Panc1 (cell line): Measurements from ENCODE around the gene GRIK1. TPM values are rescaled to one million over a fixed set of nuclear protein-coding genes. Genes with fewer than 3 reads are reported as not detected.

Experiments used
- ATAC-seq: fragments of 200-7000 bp; cut with Tn5 transposase; 2 replicates; pipeline ENCODE4 v1.9.1; 2020; ENCODE audit warnings: mild to moderate bottlenecking, moderate library complexity
- BruUV-seq: library from RNA; stranded (reverse); fragments of 400-500 nt; replicated peaks from 2 replicates; lab custom pipeline; 2021; lab: Mats Ljungman, UMichigan
- CTCF ChIA-PET: fragments of 300-600 bp; sonication (Branson Sonifier 250); formaldehyde crosslinking; loops from one replicate; lab custom pipeline; 2022; ENCODE audit warnings: antibody characterized with exemption; lab: Charles Lee
- POLR2A ChIA-PET: fragments of 300-600 bp; sonication (Branson Sonifier 250); formaldehyde crosslinking; loops from one replicate; lab custom pipeline; 2022; ENCODE audit warnings: antibody characterized with exemption; lab: Charles Lee
- DNase-seq: peaks from one replicate; pipeline ENCODE4 v3.0.0-alpha.2; 2010; ENCODE audit warnings: low read depth, low spot score
- H3K27ac ChIP-seq: 2 replicates; pipeline ENCODE4 v1.5.1; 2011; ENCODE audit warnings: mild to moderate bottlenecking, low read length, inconsistent platforms
- H3K27me3 ChIP-seq: fragments of 200-500 bp; sonication (Bioruptor generic); 2 replicates; pipeline ENCODE4 v1.6.0; 2014; ENCODE audit warnings: low read length, inconsistent platforms; ENCODE audit not compliant: control insufficient read depth, insufficient read depth
- H3K36me3 ChIP-seq: fragments of 200-500 bp; sonication (Bioruptor generic); 2 replicates; pipeline ENCODE4 v1.5.1; 2014; ENCODE audit warnings: inconsistent platforms, mild to moderate bottlenecking, low read length, moderate library complexity; ENCODE audit not compliant: control insufficient read depth, insufficient read depth
- H3K4me1 ChIP-seq: 2 replicates; pipeline ENCODE4 v1.5.1; 2011; ENCODE audit warnings: inconsistent platforms, mild to moderate bottlenecking, low read length, moderate library complexity; ENCODE audit not compliant: control insufficient read depth, insufficient read depth
- H3K4me3 ChIP-seq, 2 experiments: 2 replicates each; pipeline ENCODE4 v1.5.1; 2011 to 2012; ENCODE audit warnings: low read depth in 2 of 2, low read length in 2 of 2, mild to moderate bottlenecking in 2 of 2, inconsistent platforms in 1 of 2, moderate library complexity in 1 of 2
- H3K9me3 ChIP-seq: fragments of 200-500 bp; sonication (Bioruptor generic); 2 replicates; pipeline ENCODE4 v1.5.1; 2014; ENCODE audit warnings: low read depth, mild to moderate bottlenecking, inconsistent platforms, low read length, moderate library complexity; ENCODE audit not compliant: control insufficient read depth, insufficient read depth
- CTCF ChIP-seq: fragments of 450-650 bp; IDR thresholded peaks from 2 replicates; pipeline ENCODE4 v1.5.1; 2017; ENCODE audit warnings: mild to moderate bottlenecking
- POLR2AphosphoS5 ChIP-seq: IDR thresholded peaks from 2 replicates; pipeline ENCODE4 v1.6.1; 2012; ENCODE audit warnings: mild to moderate bottlenecking, low read depth, low read length, moderate library complexity
- REST ChIP-seq, 2 experiments: IDR thresholded peaks; 2 replicates each; pipeline ENCODE4 v1.6.1; 2011 to 2012; ENCODE audit warnings: low read depth in 2 of 2, control low read depth in 1 of 2, low read length in 1 of 2, mild to moderate bottlenecking in 1 of 2, moderate library complexity in 1 of 2; ENCODE audit not compliant: insufficient read depth in 1 of 2
- SIN3A ChIP-seq: IDR thresholded peaks from 2 replicates; pipeline ENCODE4 v1.6.1; 2012; ENCODE audit warnings: low read depth, mild to moderate bottlenecking, low read length, moderate library complexity, borderline replicate concordance; ENCODE audit not compliant: insufficient read depth
- TCF7L2 ChIP-seq: IDR thresholded peaks from 2 replicates; pipeline ENCODE4 v1.6.1; 2011; ENCODE audit warnings: mild to moderate bottlenecking, low read depth, low read length, inconsistent platforms
- in situ Hi-C: cut with HindIII; loops from 2 replicates; pipeline ENCODE4 v1.10.0; 2016; ENCODE audit warnings: low sequenced_read_pairs, low pct_unique_long_range_greater_than_20kb
- intact Hi-C: fragments of 100-400 bp; cut with micrococcal nuclease; formaldehyde crosslinking; loops from one replicate; pipeline ENCODE4 v1.10.0; 2022; ENCODE audit not compliant: unreplicated experiment
- total RNA-seq: library from RNA; stranded (reverse); gene quantifications from one replicate; pipeline ENCODE4 v1.2.1, GENCODE V29; 2021; ENCODE audit not compliant: unreplicated experiment

GRIK1 gene
- total RNA-seq, 1 experiment from 2014 or later, result not detected

DNA sequence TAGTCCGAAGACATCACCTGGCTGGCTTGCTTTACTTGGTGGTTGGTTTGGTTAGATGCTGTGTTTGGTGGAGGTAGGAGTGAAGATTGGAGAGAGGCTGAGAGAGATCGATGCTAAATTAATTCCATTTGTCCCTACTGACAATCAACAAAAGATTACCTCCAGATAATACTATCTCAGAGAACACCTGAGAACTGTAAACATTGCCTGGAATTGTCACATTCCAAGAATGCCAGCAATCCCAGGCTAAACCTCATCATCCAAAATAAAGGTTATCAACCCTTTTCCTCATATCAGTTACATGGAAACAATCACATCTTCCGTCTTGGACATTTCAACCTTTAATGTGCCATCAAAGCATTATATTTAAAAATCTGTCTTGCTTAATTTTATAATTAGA, 141.0 kb downstream of the GRIK1 start:
- H3K27me3 ChIP-seq, result no peaks in the 10 kb centered on the region
- intact Hi-C loops (no loop called here), in situ Hi-C loops (no loop called here)
- CTCF ChIA-PET, result no interaction called here
- no peak for TF ChIP-seq TCF7L2
- no peak for TF ChIP-seq POLR2AphosphoS5
- no peak for TF ChIP-seq REST (IDR thresholded peaks at IDR 0.05; ENCODE audit: insufficient read depth in 1 of 2, low read depth in 2 of 2, low read length in 1 of 2)
- no peak for TF ChIP-seq SIN3A
- no peak for TF ChIP-seq CTCF
- H3K4me3 ChIP-seq, result no peak overlapping the region
- ATAC-seq, result no peak
- H3K9me3 ChIP-seq, result no peaks in the 10 kb centered on the region
- POLR2A ChIA-PET, result no interaction called here
- no peaks in the 10 kb centered on the region for H3K36me3 ChIP-seq
- BruUV-seq, result no TSS peak
- no peaks in the 10 kb centered on the region for H3K4me1 ChIP-seq
- no peak overlapping the region for H3K27ac ChIP-seq
- DNase-seq, result no peak

DNA sequence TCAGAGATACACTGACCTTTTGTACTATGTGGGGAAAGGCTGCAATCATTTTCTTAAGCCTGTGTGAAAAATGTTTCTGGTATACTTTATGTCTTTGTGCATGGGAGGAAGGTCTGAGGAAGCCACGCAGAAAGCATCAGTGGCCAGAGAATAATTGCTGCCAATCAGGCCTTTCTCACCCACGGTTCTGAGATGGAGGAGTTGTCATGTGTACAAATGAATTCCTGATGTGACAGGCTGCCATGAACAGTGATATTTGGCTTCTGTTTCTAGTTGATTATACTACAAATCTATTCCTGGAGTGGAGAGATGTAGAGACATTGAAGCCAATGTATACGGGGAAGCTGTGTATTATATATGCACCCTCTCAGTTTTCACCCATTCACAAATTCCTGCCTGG, 142.6 kb downstream of the GRIK1 start:
- Histone ChIP-seq H3K4me1 (no peaks in the 10 kb centered on the region), H3K36me3 (no peaks in the 10 kb centered on the region), H3K4me3 (no peak overlapping the region), H3K27ac (no peak overlapping the region), H3K9me3 (no peaks in the 10 kb centered on the region), H3K27me3 (no peaks in the 10 kb centered on the region)
- CTCF ChIA-PET, result no interaction called here
- POLR2A ChIA-PET, result no interaction called here
- intact Hi-C loops, result no loop called here
- BruUV-seq, result no TSS peak
- DNase-seq (no peak), ATAC-seq (no peak)
- TF ChIP-seq REST (IDR thresholded peaks at IDR 0.05; ENCODE audit: insufficient read depth in 1 of 2, low read depth in 2 of 2, low read length in 1 of 2) (no peak), TCF7L2 (no peak), SIN3A (no peak), POLR2AphosphoS5 (no peak), CTCF (no peak)
- in situ Hi-C loops, result no loop called here
